Neuronal stem cell (in vitro differentiated cells): Measurements from ENCODE around the gene SLC25A22.
A peak's percentile ranks its signal among the peaks of the same experiment; 100 is the strongest.

ENCODE experiments used
- DNase-seq: peaks from one replicate; pipeline ENCODE4 v3.0.0-alpha.2; 2013; ENCODE audit warnings: low spot score
- H2AFZ ChIP-seq: one replicate; pipeline ENCODE4 v1.6.1; 2013; ENCODE audit warnings: mild to moderate bottlenecking, low read length, inconsistent platforms
- H2AK5ac ChIP-seq: 2 replicates; pipeline ENCODE4 v1.6.1; 2013; ENCODE audit warnings: low read depth, mild to moderate bottlenecking, inconsistent platforms, low read length, moderate library complexity, mixed read lengths
- H2BK120ac ChIP-seq: 2 replicates; pipeline ENCODE4 v1.6.1; 2013; ENCODE audit warnings: low read depth, mild to moderate bottlenecking, inconsistent platforms, low read length, moderate library complexity, mixed read lengths
- H2BK12ac ChIP-seq: one replicate; pipeline ENCODE4 v1.6.1; 2013; ENCODE audit warnings: low read length, inconsistent platforms
- H2BK15ac ChIP-seq: 2 replicates; pipeline ENCODE4 v1.6.1; 2013; ENCODE audit warnings: mild to moderate bottlenecking, low read length, inconsistent platforms, mixed read lengths
- H2BK5ac ChIP-seq: one replicate; pipeline ENCODE4 v1.6.1; 2013; ENCODE audit warnings: inconsistent platforms, mild to moderate bottlenecking, low read length, moderate library complexity
- H3K14ac ChIP-seq: one replicate; pipeline ENCODE4 v1.6.1; 2013; ENCODE audit warnings: low read length, inconsistent platforms
- H3K18ac ChIP-seq: 2 replicates; pipeline ENCODE4 v1.6.1; 2013; ENCODE audit warnings: low read length, inconsistent platforms
- H3K23ac ChIP-seq: 2 replicates; pipeline ENCODE4 v1.6.1; 2013; ENCODE audit warnings: low read depth, mild to moderate bottlenecking, mixed read lengths, low read length, inconsistent platforms; ENCODE audit not compliant: poor library complexity
- H3K27ac ChIP-seq: replicated peaks from 3 replicates; pipeline ENCODE4 v1.5.1; 2013; ENCODE audit warnings: low read length, inconsistent platforms
- H3K27me3 ChIP-seq, 3 experiments: 2 replicates each; pipeline ENCODE4 v1.6.1; 2013; ENCODE audit warnings: low read length in 3 of 3, mild to moderate bottlenecking in 2 of 3, inconsistent platforms in 1 of 3, low read depth in 1 of 3, mixed read lengths in 1 of 3, moderate library complexity in 1 of 3; ENCODE audit not compliant: control insufficient read depth in 3 of 3, insufficient read depth in 3 of 3
- H3K36me3 ChIP-seq, 2 donors: replicated peaks in 1 of 2; 2 replicates each; pipeline ENCODE4 v1.6.1; 2013; ENCODE audit warnings: low read length in 2 of 2; ENCODE audit not compliant: control insufficient read depth in 2 of 2, insufficient read depth in 2 of 2
- H3K4ac ChIP-seq: 2 replicates; pipeline ENCODE4 v1.6.1; 2013; ENCODE audit warnings: inconsistent platforms, mild to moderate bottlenecking, low read length, moderate library complexity
- H3K4me1 ChIP-seq, 2 donors: 1 replicate in 1 of 2; 2 replicates in 1 of 2; pipeline ENCODE4 v1.6.1; 2013; ENCODE audit warnings: low read length in 2 of 2, low read depth in 1 of 2; ENCODE audit not compliant: control insufficient read depth in 2 of 2, insufficient read depth in 1 of 2
- H3K4me2 ChIP-seq: one replicate; pipeline ENCODE4 v1.6.1; 2013; ENCODE audit warnings: mild to moderate bottlenecking, low read length, inconsistent platforms; ENCODE audit not compliant: insufficient read depth, poor library complexity, severe bottlenecking
- H3K4me3 ChIP-seq, 2 donors: 2 replicates each; pipeline ENCODE4 v1.5.1; 2013; ENCODE audit warnings: low read length in 2 of 2, mild to moderate bottlenecking in 2 of 2, inconsistent platforms in 1 of 2, moderate library complexity in 1 of 2
- H3K79me1 ChIP-seq: one replicate; pipeline ENCODE4 v1.6.1; 2013; ENCODE audit warnings: low read depth, mild to moderate bottlenecking, inconsistent platforms, low read length, moderate library complexity
- H3K9ac ChIP-seq: one replicate; pipeline ENCODE4 v1.6.1; 2013; ENCODE audit warnings: mild to moderate bottlenecking, low read depth, low read length, inconsistent platforms; ENCODE audit not compliant: poor library complexity
- H3K9me3 ChIP-seq, 2 donors: replicated peaks in 1 of 2; 2 replicates each; pipeline versions ENCODE3 to v1.6.1; 2013; ENCODE audit warnings: low read length in 2 of 2, mild to moderate bottlenecking in 2 of 2, inconsistent platforms in 1 of 2, low read depth in 1 of 2, mixed read lengths in 1 of 2, moderate library complexity in 1 of 2; ENCODE audit not compliant: control insufficient read depth in 2 of 2, insufficient read depth in 1 of 2
- H4K8ac ChIP-seq: one replicate; pipeline ENCODE4 v1.6.1; 2013; ENCODE audit warnings: low read depth, mild to moderate bottlenecking, inconsistent platforms, low read length, moderate library complexity
- H4K91ac ChIP-seq: one replicate; pipeline ENCODE4 v1.6.1; 2013; ENCODE audit warnings: low read length, low read depth, mild to moderate bottlenecking, inconsistent platforms; ENCODE audit not compliant: poor library complexity
- WGBS, 2 donors: extraction: QIAGEN DNeasy Blood & Tissue Kit; methylation state at CpG; one replicate each; pipeline ENCODE4 v1.1.7; 2013; ENCODE audit warnings: missing lambda C conversion rate in 2 of 2, mixed read lengths in 1 of 2; ENCODE audit not compliant: insufficient read length in 2 of 2, insufficient replicate concordance in 1 of 2; ENCODE audit errors: extremely low coverage in 2 of 2; 5-methylcytosine and 5-hydroxymethylcytosine counted together

Gene SLC25A22

DNA sequence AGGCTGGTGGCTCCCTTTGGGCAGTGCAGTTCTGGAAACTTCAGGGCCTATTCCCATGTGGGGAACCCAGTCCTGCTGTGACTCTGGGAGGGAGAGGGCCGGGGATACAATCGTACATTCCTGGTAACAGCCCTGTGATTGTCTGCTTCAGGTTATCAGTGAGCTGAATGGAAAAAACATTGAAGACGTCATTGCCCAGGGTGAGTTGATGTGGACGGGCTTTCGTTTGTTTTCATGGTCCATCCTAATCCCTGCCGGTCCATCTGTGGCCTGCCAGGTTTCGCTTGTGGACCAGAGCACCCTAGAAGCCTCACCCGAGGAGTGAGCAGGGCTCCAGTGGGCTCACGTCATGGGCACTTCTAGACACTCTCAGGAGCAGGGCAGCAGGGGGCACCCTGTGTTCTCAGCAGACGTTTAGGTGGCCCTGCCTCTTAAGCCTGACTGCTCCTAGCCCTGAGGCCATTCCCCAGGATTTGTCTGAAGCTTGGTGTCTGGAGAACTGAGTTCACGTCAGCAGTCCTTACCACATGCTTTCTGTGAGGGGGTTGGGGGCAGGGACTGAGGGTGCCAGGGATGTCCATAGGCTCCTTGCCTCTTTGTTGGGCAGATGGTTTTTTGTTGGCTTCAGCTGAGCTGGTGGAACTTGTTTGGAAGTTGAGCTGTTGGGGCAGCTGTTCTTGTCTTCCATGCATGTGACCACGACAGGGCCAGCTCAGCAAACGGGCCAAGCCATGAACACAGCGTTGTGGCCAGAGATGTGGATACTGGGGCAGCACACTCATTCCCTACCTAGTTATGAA lies 13.6 kb upstream of the SLC25A22 start:
- WGBS, 2 donors, result no CpG with 5 or more reads among the region's 14 CpGs
- Histone ChIP-seq H3K4me1 (peaks cover 8 to 18% of the 10 kb centered on the region in 2 donors), H3K79me1 (peaks cover 19% of the 10 kb centered on the region), H3K23ac (no peak overlapping the region), H3K4me2 (no peak overlapping the region), H2BK12ac (no peak overlapping the region), H4K91ac (no peak overlapping the region), H3K27me3 (no peaks in the 10 kb centered on the region), H2BK5ac (no peak overlapping the region), H3K27ac (no peak overlapping the region), H2BK120ac (no peak overlapping the region), H3K4ac (no peak overlapping the region), H3K9me3 (peaks cover 0 to 2% of the 10 kb centered on the region in 2 donors), H2BK15ac (no peak overlapping the region), H3K9ac (no peak overlapping the region), H3K14ac (no peak overlapping the region), H2AFZ (no peak overlapping the region), H4K8ac (no peak overlapping the region), H3K18ac (no peak overlapping the region), H2AK5ac (no peak overlapping the region), H3K4me3 (peak overlapping the region in 1 of 2 donors; percentile 82), H3K36me3 (peaks cover 29 to 39% of the 10 kb centered on the region in 2 donors)
- no peak for DNase-seq

DNA sequence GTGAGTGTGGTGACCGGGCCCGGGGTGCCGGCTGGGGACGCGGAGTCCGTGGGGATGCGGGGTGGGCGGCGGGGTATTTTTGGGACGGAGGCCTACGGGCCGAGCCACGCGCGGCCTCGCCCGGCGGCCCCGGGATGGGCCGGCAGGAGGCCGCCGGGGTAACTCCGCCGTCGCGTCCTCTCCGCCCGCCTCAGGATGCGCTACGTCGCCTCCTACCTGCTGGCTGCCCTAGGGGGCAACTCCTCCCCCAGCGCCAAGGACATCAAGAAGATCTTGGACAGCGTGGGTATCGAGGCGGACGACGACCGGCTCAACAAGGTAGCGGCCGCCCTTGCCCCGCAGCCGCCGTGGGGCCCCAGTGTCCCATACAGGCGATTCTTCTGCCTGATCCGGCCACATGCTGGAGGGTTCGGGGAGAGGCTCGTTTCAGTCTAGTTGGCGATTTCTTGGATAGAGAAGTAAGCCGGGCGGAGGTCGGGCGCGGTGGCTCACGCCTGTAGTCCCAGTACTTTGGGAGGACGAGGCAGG lies 12.0 kb upstream of the SLC25A22 start:
- Histone ChIP-seq H3K27ac (no peak overlapping the region), H3K23ac (peak overlapping the region; percentile 100), H3K4ac (no peak overlapping the region), H3K27me3 (no peaks in the 10 kb centered on the region), H2BK15ac (no peak overlapping the region), H2BK5ac (no peak overlapping the region), H3K36me3 (peaks cover 29 to 36% of the 10 kb centered on the region in 2 donors), H2AFZ (peak overlapping the region; percentile 99), H3K9me3 (no peaks in the 10 kb centered on the region), H3K4me1 (peaks cover 10 to 22% of the 10 kb centered on the region in 2 donors), H3K9ac (peak overlapping the region; percentile 99), H4K8ac (no peak overlapping the region), H2AK5ac (peak overlapping the region; percentile 95), H3K18ac (peak overlapping the region; percentile 70), H3K14ac (peak overlapping the region; percentile 90), H4K91ac (no peak overlapping the region), H3K4me3 (peak overlapping the region; percentile 82 to 89), H3K4me2 (peak overlapping the region; percentile 92), H2BK120ac (no peak overlapping the region), H3K79me1 (peaks cover 19% of the 10 kb centered on the region), H2BK12ac (no peak overlapping the region)
- no CpG with 5 or more reads among the region's 55 CpGs for WGBS, 2 donors
- no peak for DNase-seq

DNA sequence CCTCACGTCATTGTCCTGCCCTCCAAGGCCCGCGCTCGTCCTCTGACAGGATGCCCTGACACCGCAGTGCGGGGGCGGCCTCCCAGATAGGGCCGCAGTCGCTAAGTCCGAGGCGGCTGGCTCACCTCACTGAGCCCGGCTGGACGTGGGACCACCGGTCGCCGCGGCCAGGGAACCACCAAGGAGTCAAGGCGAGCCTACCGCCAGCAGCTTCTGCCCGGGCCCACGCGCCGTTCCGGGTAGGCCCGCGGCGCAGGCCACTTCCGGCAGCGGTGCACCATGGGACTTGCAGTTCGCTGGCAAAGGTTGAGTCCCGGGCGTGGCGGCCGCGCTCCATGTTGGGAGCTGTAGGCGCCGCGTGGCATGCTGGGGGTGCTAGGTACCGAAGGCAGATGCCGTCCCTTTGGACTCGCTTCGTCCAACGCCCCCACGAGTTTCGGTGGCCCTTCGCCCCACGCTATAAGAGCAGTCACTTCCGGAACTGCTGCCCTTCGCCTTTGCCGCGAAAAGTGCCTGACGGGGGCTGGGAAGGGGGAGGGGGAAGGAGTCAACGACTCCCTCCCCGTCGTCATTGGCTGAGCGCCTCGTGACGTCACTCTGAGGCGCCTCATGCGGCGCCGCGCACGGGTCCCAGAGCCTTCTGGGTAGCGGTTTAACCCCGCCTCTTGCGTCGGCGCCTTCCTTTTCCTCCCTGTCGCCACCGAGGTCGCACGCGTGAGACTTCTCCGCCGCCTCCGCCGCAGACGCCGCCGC lies 11.4 kb upstream of the SLC25A22 start, which contains the start of gene RPLP2:
RPLP2 (plus strand) TSS at position 681 of the 753 bp plus-strand sequence. CDS start 268 bp downstream, outside the sequence.
- H3K23ac ChIP-seq, result peak within 1 kb of the TSS; percentile 100
- H3K27ac ChIP-seq, result peak within 1 kb of the TSS; percentile 90
- peak within 1 kb of the TSS; percentile 66 for H2BK12ac ChIP-seq
- H4K91ac ChIP-seq, result peak within 1 kb of the TSS; percentile 74
- H3K79me1 ChIP-seq, result peaks cover 19% of the 10 kb centered on the region
- H2AK5ac ChIP-seq, result peak within 1 kb of the TSS; percentile 95
- peaks cover 29 to 33% of the 10 kb centered on the region in 2 donors for H3K36me3 ChIP-seq
- H2BK120ac ChIP-seq, result peak within 1 kb of the TSS; percentile 69
- H3K4me1 ChIP-seq, result peaks cover 13 to 25% of the 10 kb centered on the region in 2 donors
- WGBS, 2 donors, result no CpG with 5 or more reads among the region's 81 CpGs
- H2AFZ ChIP-seq, result peak within 1 kb of the TSS; percentile 99
- H3K9me3 ChIP-seq, result no peaks in the 10 kb centered on the region
- H2BK5ac ChIP-seq, result peak within 1 kb of the TSS; percentile 89
- peak within 1 kb of the TSS; percentile 90 for H3K14ac ChIP-seq
- no peak within 1 kb of the TSS for H3K4ac ChIP-seq
- H3K18ac ChIP-seq, result peak within 1 kb of the TSS; percentile 99
- no peak within 1 kb of the TSS for H4K8ac ChIP-seq
- DNase-seq, result peak; percentile 97
- no peaks in the 10 kb centered on the region for H3K27me3 ChIP-seq
- H2BK15ac ChIP-seq, result peak within 1 kb of the TSS; percentile 19
- peak within 1 kb of the TSS; percentile 96 for H3K4me2 ChIP-seq
- H3K9ac ChIP-seq, result peak within 1 kb of the TSS; percentile 99
- peak within 1 kb of the TSS; percentile 82 to 89 for H3K4me3 ChIP-seq
